Ovary (tissue), 9 donors: ENCODE data around the gene BASP1. TPM values are rescaled to one million over a fixed set of nuclear protein-coding genes. Genes with fewer than 3 reads are reported as not detected.
"Not testable (repeated sequence)": the region's sequence is repeated elsewhere in the genome, so short reads cannot be mapped to it uniquely, and the experiment has no call there.

Source experiments
- DNase-seq, 5 donors: peaks; one replicate each; pipeline ENCODE4 v3.0.0-alpha.2; 2019 to 2020
- H3K27ac ChIP-seq, 2 donors: fragments of 200-600 bp; one replicate each; pipeline versions ENCODE4 v1.5.1 to v1.8.0; 2019 to 2022
- H3K27me3 ChIP-seq: fragments of 200-600 bp; one replicate; pipeline ENCODE4 v1.8.0; 2022
- H3K36me3 ChIP-seq: fragments of 200-600 bp; sonication (generic); one replicate; pipeline ENCODE4 v1.5.1; 2019
- H3K4me1 ChIP-seq: one replicate; pipeline ENCODE4 v1.8.1; 2013; ENCODE audit warnings: mild to moderate bottlenecking, moderate library complexity; ENCODE audit not compliant: insufficient read depth
- H3K4me3 ChIP-seq: fragments of 200-600 bp; sonication (generic); one replicate; pipeline ENCODE4 v1.5.1; 2017
- H3K9me3 ChIP-seq, 2 donors: fragments of 200-600 bp in 1 of 2; sonication (generic) in 1 of 2; one replicate each; pipeline versions ENCODE4 v1.5.1 to v1.8.1; 2013 to 2019; ENCODE audit warnings: mild to moderate bottlenecking in 1 of 2, moderate library complexity in 1 of 2
- CTCF ChIP-seq, 3 donors: fragments of 450-650 bp in 2 of 3; fragments of 200-600 bp in 1 of 3; IDR thresholded peaks; one replicate each; pipeline versions ENCODE4 v1.5.1 to v1.8.0; 2016 to 2022; ENCODE audit warnings: antibody characterized with exemption in 3 of 3, mild to moderate bottlenecking in 1 of 3
- EP300 ChIP-seq: sonication (generic); formaldehyde crosslinking; IDR thresholded peaks from one replicate; pipeline ENCODE4 v1.6.1; 2017; ENCODE audit warnings: antibody characterized with exemption
- POLR2A ChIP-seq: fragments of 450-650 bp; IDR thresholded peaks from one replicate; pipeline ENCODE4 v1.6.1; 2017; ENCODE audit warnings: antibody characterized with exemption, mild to moderate bottlenecking, moderate library complexity
- WGBS, 3 donors: extraction: QIAGEN DNeasy Blood & Tissue Kit in 1 of 3; methylation state at CpG; one replicate each; pipeline versions ENCODE4 v1.1.5 to v1.1.7; 2013 to 2017; 5-methylcytosine and 5-hydroxymethylcytosine counted together
- intact Hi-C, 4 donors: fragments of 100-400 bp; cut with DNase I; formaldehyde crosslinking; loops; one replicate each; pipeline versions ENCODE4 v1.11.0 to v1.15.1; 2022 to 2023
- polyA plus RNA-seq, 2 donors: library from polyadenylated mRNA; stranded (reverse); fragments of 200-250 nt in 1 of 2; fragments of 350-450 nt in 1 of 2; fragmentation: Illumina TruSeq in 1 of 2; extraction: RNeasy Lipid Tissue Mini Kit (QIAGEN cat#74804) in 1 of 2; gene quantifications; one replicate each; pipeline ENCODE4 v1.2.3, GENCODE V29; 2013 to 2014
- total RNA-seq, 7 donors: library from RNA; depleted of rRNA in 2 of 7; stranded (reverse); fragments of >200 nt in 2 of 7; fragmentation: NEBNext Ultra II Directional in 3 of 7; extraction: Animal tissue kit (Norgen Biotek cat#: 25700) in 3 of 7; gene quantifications; one replicate each; pipeline versions ENCODE4 v1.1.0 to v1.2.4, GENCODE V29; 2016 to 2023
- donor health status: DM: no; HTN: no; CAD: no; lungs with moderate emphysema.
- donor health status: DM: no; HTN: no; CAD: no.
- donor health status: Bipolar disorder and iron deficiency.
- donor health status: DM: yes; HTN: yes; CAD: no.
- donor health status: DM: no; HTN: no; CAD: no.
- donor health status: DM: yes; HTN: yes; CAD: no.

The BASP1 gene
- total and polyA plus RNA-seq, 9 donors = 18.0 to 59.5 (median 38.7) TPM

- H3K9me3 ChIP-seq = no peaks in the 10 kb centered on the region
- H3K4me3 ChIP-seq = no peak overlapping the region
- peaks cover 3% of the 10 kb centered on the region for H3K4me1 ChIP-seq
- no peak for DNase-seq
- no peak overlapping the region for H3K27ac ChIP-seq
- no peaks in the 10 kb centered on the region for H3K27me3 ChIP-seq
- intact Hi-C loops = no loop called here
- TF ChIP-seq POLR2A (no peak), EP300 (no peak), CTCF (IDR thresholded peaks at IDR 0.05) (no peak)
- no peaks in the 10 kb centered on the region for H3K36me3 ChIP-seq
- 60 to 83% (median 75%) methylated on average over 4 of the region's 4 CpGs for WGBS, 3 donors
Measured at GRCh38 chr5:17304282-17304681, 86.9 kb downstream of the BASP1 start.

GRCh38 chr5:17305017-17305416 lies 87.6 kb downstream of the BASP1 start:
- DNase-seq = no peak
- intact Hi-C loops = no loop called here
- no peaks in the 10 kb centered on the region for H3K27me3 ChIP-seq
- TF ChIP-seq CTCF (IDR thresholded peaks at IDR 0.05) (no peak), EP300 (no peak), POLR2A (no peak)
- peaks cover 3% of the 10 kb centered on the region for H3K4me1 ChIP-seq
- no peaks in the 10 kb centered on the region for H3K36me3 ChIP-seq
- no peak overlapping the region for H3K27ac ChIP-seq
- H3K4me3 ChIP-seq = no peak overlapping the region
- H3K9me3 ChIP-seq = no peaks in the 10 kb centered on the region
- 12 to 22% (median 13%) methylated on average over 5 of the region's 5 CpGs for WGBS, 3 donors

GRCh38 chr5:17305964-17306725 lies 88.7 kb downstream of the BASP1 start:
- no peaks in the 10 kb centered on the region for H3K9me3 ChIP-seq
- no peaks in the 10 kb centered on the region for H3K27me3 ChIP-seq
- H3K4me3 ChIP-seq = no peak overlapping the region
- WGBS, 3 donors = 64 to 75% (median 70%) methylated on average over 13 to 14 of the region's 14 CpGs
- H3K4me1 ChIP-seq = peaks cover 3% of the 10 kb centered on the region
- DNase-seq = no peak
- intact Hi-C loops = no loop called here
- H3K27ac ChIP-seq = no peak overlapping the region
- no peak for TF ChIP-seq POLR2A
- no peak for TF ChIP-seq CTCF (IDR thresholded peaks at IDR 0.05)
- TF ChIP-seq EP300 = no peak
- H3K36me3 ChIP-seq = no peaks in the 10 kb centered on the region

GRCh38 chr5:17306726-17307091 lies 89.3 kb downstream of the BASP1 start:
- intact Hi-C loops = no loop called here
- Histone ChIP-seq H3K27ac (no peak overlapping the region), H3K4me3 (no peak overlapping the region), H3K4me1 (peaks cover 3% of the 10 kb centered on the region), H3K36me3 (no peaks in the 10 kb centered on the region), H3K9me3 (no peaks in the 10 kb centered on the region), H3K27me3 (no peaks in the 10 kb centered on the region)
- WGBS, 3 donors = 95 to 97% (median 96%) methylated on average over 14 of the region's 14 CpGs
- DNase-seq = no peak
- TF ChIP-seq POLR2A = no peak
- TF ChIP-seq EP300 = no peak
- no peak for TF ChIP-seq CTCF (IDR thresholded peaks at IDR 0.05)

- H3K4me3 ChIP-seq, DNase-seq, H3K27me3 ChIP-seq, intact Hi-C loops, H3K36me3 ChIP-seq, H3K27ac ChIP-seq, H3K4me1 ChIP-seq, H3K9me3 ChIP-seq: not testable (repeated sequence)
- 90 to 96% (median 93%) methylated on average over 4 of the region's 4 CpGs for WGBS, 3 donors
Measured at GRCh38 chr5:17307440-17307839, 90.0 kb downstream of the BASP1 start.
